GM12878 (cell line): ENCODE results near the gene ZNF324. TPM values are rescaled to one million over a fixed set of nuclear protein-coding genes. Genes with fewer than 3 reads are reported as not detected.

Experiments
- ASH2L ChIP-seq: fragments of 300-600, 200-600 bp; sonication (generic); IDR thresholded peaks from 2 replicates; pipeline ENCODE4 v1.6.1; 2017; ENCODE audit warnings: low read depth, mild to moderate bottlenecking, borderline replicate concordance
- BCL3 ChIP-seq: IDR thresholded peaks from 2 replicates; pipeline ENCODE4 v1.6.1; 2011; ENCODE audit warnings: borderline replicate concordance, low read depth, mild to moderate bottlenecking, moderate library complexity, low read length; ENCODE audit not compliant: insufficient read depth, poor library complexity, severe bottlenecking
- E4F1 ChIP-seq: fragments of 450-650 bp; IDR thresholded peaks from 2 replicates; pipeline ENCODE4 v1.6.1; 2018; ENCODE audit warnings: borderline replicate concordance, mild to moderate bottlenecking; ENCODE audit not compliant: partially characterized antibody
- EGR1 ChIP-seq, 2 experiments: IDR thresholded peaks; 1 replicate in 1 of 2; 2 replicates in 1 of 2; pipeline ENCODE4 v1.6.1; 2011 to 2012; ENCODE audit warnings: low read depth in 2 of 2, low read length in 2 of 2, borderline replicate concordance in 1 of 2, mild to moderate bottlenecking in 1 of 2, moderate library complexity in 1 of 2
- ETV6 ChIP-seq, 2 experiments: fragments of 450-650 bp in 1 of 2; IDR thresholded peaks in 1 of 2; conservative IDR thresholded peaks in 1 of 2; 2 replicates each; pipeline ENCODE4 v1.6.1; 2014; ENCODE audit warnings: antibody characterized with exemption in 1 of 2, borderline replicate concordance in 1 of 2, low read depth in 1 of 2, mild to moderate bottlenecking in 1 of 2, moderate library complexity in 1 of 2
- IRF5 ChIP-seq: fragments of 450-650 bp; IDR thresholded peaks from 2 replicates; pipeline ENCODE4 v1.6.1; 2017; ENCODE audit warnings: borderline replicate concordance
- JUNB ChIP-seq: IDR thresholded peaks from 2 replicates; pipeline ENCODE4 v1.6.1; 2016; ENCODE audit warnings: antibody characterized with exemption, mild to moderate bottlenecking
- KDM1A ChIP-seq: fragments of 200-600 bp; sonication (generic); IDR thresholded peaks from 2 replicates; pipeline ENCODE4 v1.6.1; 2016; ENCODE audit warnings: borderline replicate concordance
- MYC ChIP-seq: IDR thresholded peaks from 2 replicates; pipeline ENCODE4 v1.6.1; 2011; ENCODE audit warnings: mild to moderate bottlenecking, low read length, moderate library complexity, inconsistent platforms; ENCODE audit not compliant: insufficient read depth, insufficient replicate concordance, insufficient read length, severe bottlenecking
- NBN ChIP-seq: fragments of 450-650 bp; IDR thresholded peaks from 2 replicates; pipeline ENCODE4 v1.6.1; 2016
- NFIC ChIP-seq: IDR thresholded peaks from 2 replicates; pipeline ENCODE4 v1.6.1; 2012; ENCODE audit warnings: low read depth, mild to moderate bottlenecking, inconsistent platforms, low read length, moderate library complexity
- NR2C1 ChIP-seq: fragments of 450-650 bp; IDR thresholded peaks from 2 replicates; pipeline ENCODE4 v1.6.1; 2017; ENCODE audit warnings: antibody characterized with exemption, mild to moderate bottlenecking, moderate library complexity
- PAX8 ChIP-seq: fragments of 450-650 bp; IDR thresholded peaks from 2 replicates; pipeline ENCODE4 v1.6.1; 2017; ENCODE audit warnings: mild to moderate bottlenecking, moderate library complexity
- POLR2AphosphoS2 ChIP-seq: IDR thresholded peaks from 2 replicates; pipeline ENCODE4 v1.6.1; 2011; ENCODE audit warnings: low read depth, mild to moderate bottlenecking, low read length, improper control_type of control experiment, moderate library complexity
- SMAD1 ChIP-seq: fragments of 450-650 bp; IDR thresholded peaks from 2 replicates; pipeline ENCODE4 v1.6.1; 2018; ENCODE audit warnings: mild to moderate bottlenecking, low read depth; ENCODE audit not compliant: partially characterized antibody
- STAT3 ChIP-seq: IDR thresholded peaks from 2 replicates; pipeline ENCODE4 v1.6.1; 2011; ENCODE audit warnings: low read depth, low read length, improper control_type of control experiment
- SUZ12 ChIP-seq: fragments of 200-600 bp; sonication (generic); IDR thresholded peaks from one replicate; pipeline ENCODE4 v1.6.1; 2018; ENCODE audit warnings: antibody characterized with exemption, mild to moderate bottlenecking; ENCODE audit not compliant: unreplicated experiment
- TARDBP ChIP-seq: IDR thresholded peaks from 2 replicates; pipeline ENCODE4 v1.6.1; 2016; ENCODE audit warnings: borderline replicate concordance
- TCF12 ChIP-seq: IDR thresholded peaks from 2 replicates; pipeline ENCODE4 v1.6.1; 2011; ENCODE audit warnings: low read depth, mild to moderate bottlenecking, low read length
- ZBED1 ChIP-seq: IDR thresholded peaks from 2 replicates; pipeline ENCODE4 v1.6.1; 2016; ENCODE audit warnings: borderline replicate concordance
- polyA plus RNA-seq, 11 experiments: library from polyadenylated mRNA; depleted of rRNA in 4 of 11; unstranded in 6 of 11; stranded (reverse) in 5 of 11; fragments of >200 nt; fragmentation: Nextera tagmentation in 4 of 11; fragmentation: Illumina TruSeq in 1 of 11; extraction: Ambion mirVana in 4 of 11; extraction: Trizol in 1 of 11; gene quantifications; 1 replicate in 1 of 11; 2 replicates in 10 of 11; pipeline versions ENCODE4 v1.2.1 to v1.2.3, GENCODE V29; 2011 to 2016; ENCODE audit warnings: inconsistent platforms in 2 of 11, missing spikeins in 2 of 11, low read depth in 1 of 11
- total RNA-seq, 4 experiments: library from RNA; depleted of rRNA in 3 of 4; stranded (reverse); fragments of >200 nt in 3 of 4; fragmentation: Illumina TruSeq in 1 of 4; extraction: Trizol in 1 of 4; gene quantifications; 2 replicates each; pipeline versions ENCODE4 v1.2.1 to v1.2.3, GENCODE V29; 2013 to 2021
- TF ChIP-seq, protein P1 (sequence below), 3 experiments: IDR thresholded peaks in 2 of 3; conservative IDR thresholded peaks in 1 of 3; 2 replicates each; pipeline ENCODE4 v1.5.1; 2011; ENCODE audit warnings: low read depth in 3 of 3, low read length in 3 of 3, mild to moderate bottlenecking in 3 of 3, control low read depth in 2 of 3, moderate library complexity in 2 of 3, inconsistent platforms in 1 of 3, mixed read lengths in 1 of 3; ENCODE audit not compliant: control insufficient read depth in 2 of 3, insufficient read depth in 1 of 3; ENCODE audit errors: extremely low read depth in 1 of 3

Gene ZNF324
- total and polyA plus RNA-seq, 10 of the 15 experiments (the other 5 are each of a cell fraction or from before 2014, with no cell fraction given): 0.71 to 13.9 (median 7.0) TPM

DNA sequence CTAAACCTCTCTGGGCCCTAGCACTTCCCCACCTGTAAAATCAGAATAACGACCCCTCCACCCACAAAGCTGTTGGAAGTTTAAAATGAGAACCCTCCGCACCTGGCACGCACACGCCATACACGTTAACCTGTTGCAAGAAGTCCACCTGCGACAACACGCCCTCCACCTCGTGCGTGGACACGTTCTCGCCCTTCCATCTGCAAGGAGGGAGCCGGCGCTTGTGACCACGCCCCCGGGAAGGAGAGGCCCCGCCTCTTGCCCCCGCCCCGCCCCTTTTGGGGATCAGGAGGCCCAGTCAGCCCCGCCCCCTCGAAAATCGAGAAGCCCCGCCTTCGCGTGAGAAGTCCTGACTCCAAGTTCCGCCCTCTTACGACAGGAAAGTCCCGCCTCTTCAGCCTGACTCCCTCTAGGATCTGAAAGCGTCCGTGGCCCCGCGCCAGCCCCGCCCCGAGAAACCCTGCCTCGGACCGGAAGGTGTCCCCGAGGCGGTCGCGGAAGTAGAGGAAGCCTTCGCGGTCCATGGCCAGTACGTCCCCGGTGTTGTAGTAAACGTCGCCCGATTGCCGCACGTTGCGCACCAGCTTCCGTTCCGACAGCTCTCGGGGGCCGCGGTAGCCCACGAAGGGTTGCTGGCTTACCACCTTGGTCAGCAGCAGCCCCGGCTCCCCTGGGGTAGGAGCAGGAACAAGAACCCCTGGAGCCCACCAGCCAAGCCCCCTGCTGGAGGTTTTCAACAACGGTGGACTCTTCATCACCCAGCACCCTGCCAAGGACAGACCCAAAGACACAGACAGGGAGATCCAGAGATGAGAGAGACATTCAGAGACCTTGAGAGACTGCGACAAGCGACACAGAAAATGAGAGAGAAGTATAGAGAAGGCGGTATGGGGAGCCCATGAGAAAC is 32.4 kb downstream of the ZNF324 start (continued):
- no peak; the same call in 1 of the 2 replicates for TF ChIP-seq IRF5
- TF ChIP-seq TCF12: peak; percentile 71; the same call in 1 of the 2 replicates
- TF ChIP-seq, protein P1, sequence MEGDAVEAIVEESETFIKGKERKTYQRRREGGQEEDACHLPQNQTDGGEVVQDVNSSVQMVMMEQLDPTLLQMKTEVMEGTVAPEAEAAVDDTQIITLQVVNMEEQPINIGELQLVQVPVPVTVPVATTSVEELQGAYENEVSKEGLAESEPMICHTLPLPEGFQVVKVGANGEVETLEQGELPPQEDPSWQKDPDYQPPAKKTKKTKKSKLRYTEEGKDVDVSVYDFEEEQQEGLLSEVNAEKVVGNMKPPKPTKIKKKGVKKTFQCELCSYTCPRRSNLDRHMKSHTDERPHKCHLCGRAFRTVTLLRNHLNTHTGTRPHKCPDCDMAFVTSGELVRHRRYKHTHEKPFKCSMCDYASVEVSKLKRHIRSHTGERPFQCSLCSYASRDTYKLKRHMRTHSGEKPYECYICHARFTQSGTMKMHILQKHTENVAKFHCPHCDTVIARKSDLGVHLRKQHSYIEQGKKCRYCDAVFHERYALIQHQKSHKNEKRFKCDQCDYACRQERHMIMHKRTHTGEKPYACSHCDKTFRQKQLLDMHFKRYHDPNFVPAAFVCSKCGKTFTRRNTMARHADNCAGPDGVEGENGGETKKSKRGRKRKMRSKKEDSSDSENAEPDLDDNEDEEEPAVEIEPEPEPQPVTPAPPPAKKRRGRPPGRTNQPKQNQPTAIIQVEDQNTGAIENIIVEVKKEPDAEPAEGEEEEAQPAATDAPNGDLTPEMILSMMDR (IDR thresholded peaks at IDR 0.05 in 2 of 3, conservative IDR thresholded peaks at IDR 0.05 in 1 of 3; ENCODE audit: control insufficient read depth in 2 of 3, extremely low read depth in 1 of 3, insufficient read depth in 1 of 3, low read depth in 3 of 3, low read length in 3 of 3): peak in 1 of 3 experiments; percentile 34; a peak in 2 of 6 replicates
- peak; percentile 93 for TF ChIP-seq NR2C1
- no peak for TF ChIP-seq MYC
- TF ChIP-seq SMAD1: no peak
- peak; percentile 93 for TF ChIP-seq NBN
- no peak for TF ChIP-seq NFIC
- TF ChIP-seq JUNB: no peak
- no peak for TF ChIP-seq KDM1A
- no peak for TF ChIP-seq STAT3
- peak in 1 of 2 experiments; percentile 78; a peak in 1 of 3 replicates for TF ChIP-seq EGR1 (IDR thresholded peaks at IDR 0.05; ENCODE audit: borderline replicate concordance in 1 of 2, low read depth in 2 of 2, low read length in 2 of 2)
- TF ChIP-seq TARDBP: peak; percentile 83; the same call in 1 of the 2 replicates
- TF ChIP-seq ZBED1: peak; percentile 67; the same call in 1 of the 2 replicates
- peak in 1 of 2 experiments; percentile 80; a peak in 2 of 4 replicates for TF ChIP-seq ETV6 (conservative IDR thresholded peaks at IDR 0.05 in 1 of 2, IDR thresholded peaks at IDR 0.05 in 1 of 2; ENCODE audit: borderline replicate concordance in 1 of 2, low read depth in 1 of 2)
- TF ChIP-seq E4F1: peak; percentile 84
- TF ChIP-seq SUZ12: no peak
- no peak for TF ChIP-seq ASH2L
- TF ChIP-seq POLR2AphosphoS2: peak; percentile 79; the same call in 1 of the 2 replicates
- TF ChIP-seq PAX8: no peak
- TF ChIP-seq BCL3: no peak
